ENCODE data around the gene INHBA. TPM values are rescaled to one million over a fixed set of nuclear protein-coding genes. Genes with fewer than 3 reads are reported as not detected.

INHBA gene
- total RNA-seq, 1 experiment from 2014 or later = 20.2 TPM

DNA sequence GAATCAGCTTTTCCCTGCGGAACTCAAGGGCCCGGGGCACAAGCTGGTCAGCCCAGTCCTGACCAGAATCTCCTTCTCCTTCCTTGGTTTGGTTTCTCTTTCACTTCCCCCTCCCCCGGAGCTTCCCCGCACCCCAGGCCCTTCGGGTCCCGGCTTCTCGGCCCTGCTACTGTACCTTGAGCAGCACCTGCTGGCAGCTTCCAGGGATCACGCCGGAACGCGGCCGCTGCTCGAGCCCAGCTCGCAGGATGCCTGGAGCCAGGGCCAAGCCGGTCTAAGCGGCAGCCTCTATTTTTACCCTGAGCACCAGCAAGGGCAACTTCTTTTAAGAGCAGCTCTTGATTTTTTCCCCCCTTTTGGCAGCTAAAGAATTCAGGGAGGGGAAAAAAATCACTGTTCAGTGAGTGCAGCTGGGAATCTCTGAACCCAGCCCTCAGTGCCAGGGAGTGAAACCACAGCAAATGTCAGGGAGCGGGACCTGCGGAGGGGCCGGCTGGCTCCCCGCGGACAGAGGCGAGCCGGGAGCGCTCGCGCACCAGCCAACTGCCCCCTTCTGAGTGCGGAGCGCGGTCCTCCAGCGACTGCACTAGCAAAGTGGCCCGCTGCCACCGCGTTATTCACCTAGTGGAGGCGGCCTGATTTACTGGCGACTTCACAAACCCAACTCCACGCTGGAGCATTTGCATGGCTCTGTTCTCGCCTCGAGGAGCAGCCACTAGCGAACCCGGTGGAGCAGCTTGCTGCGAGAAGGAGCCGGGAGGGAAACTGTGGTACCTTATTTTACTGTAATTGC, 2.4 kb upstream of the INHBA start:
- H3K4me1 ChIP-seq (replicated peaks) = peaks cover 55% of the 10 kb centered on the region
- H3K36me3 ChIP-seq = no peaks in the 10 kb centered on the region
- peak; percentile 90 to 95 for DNase-seq (ENCODE audit: low read depth in 1 of 2, low spot score in 2 of 2)
- peak overlapping the region; percentile 39 for H3K4me3 ChIP-seq
- H3K27ac ChIP-seq = peak overlapping the region; percentile 61
- H3K27me3 ChIP-seq (replicated peaks) = no peaks in the 10 kb centered on the region
- no peaks in the 10 kb centered on the region for H3K9me3 ChIP-seq (replicated peaks)

DNA sequence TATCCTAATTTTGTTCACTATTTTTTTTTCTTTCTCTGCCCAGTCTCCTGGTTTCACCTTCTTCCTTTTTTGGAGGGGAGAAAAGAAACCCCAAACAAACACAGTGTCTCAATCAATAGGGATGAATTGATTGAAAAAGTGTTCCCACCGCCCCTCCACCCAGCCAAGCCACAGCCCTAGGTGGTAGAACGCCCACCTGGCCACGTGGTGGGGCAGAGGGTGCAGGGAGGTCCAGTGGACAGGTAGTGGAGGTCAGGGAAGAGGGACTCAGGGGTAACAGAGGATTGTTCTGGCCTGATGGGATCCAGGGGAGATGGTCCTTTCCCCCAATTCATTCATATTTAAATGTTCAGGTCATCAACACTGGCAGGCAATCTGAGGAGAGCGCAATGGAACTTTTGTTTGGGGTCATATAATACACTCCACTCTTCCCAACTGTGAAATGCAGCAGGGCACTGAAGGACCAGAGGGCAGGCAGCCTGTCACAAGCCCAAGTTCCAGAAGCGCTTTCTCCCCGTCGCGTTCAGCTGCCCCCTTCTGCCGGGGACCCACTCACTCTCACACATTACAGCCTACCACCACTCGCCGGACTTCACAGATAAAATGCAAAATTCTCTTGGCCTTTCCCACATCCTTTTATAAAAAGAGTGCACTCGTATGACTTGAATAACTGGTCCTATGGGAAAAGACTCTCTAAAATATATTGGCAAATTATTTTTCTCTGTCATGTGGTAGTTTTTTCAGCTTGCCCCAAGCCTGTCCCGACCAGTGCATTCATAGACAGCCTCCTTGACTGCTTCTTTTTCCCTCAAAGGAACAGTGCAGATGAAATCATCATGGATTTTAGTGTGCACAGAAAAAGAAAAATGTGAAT, 1.6 kb downstream of the INHBA start:
- H3K9me3 ChIP-seq (replicated peaks) = no peaks in the 10 kb centered on the region
- H3K4me1 ChIP-seq (replicated peaks) = peaks cover 60% of the 10 kb centered on the region
- peak overlapping the region; percentile 58 for H3K4me3 ChIP-seq
- DNase-seq (ENCODE audit: low read depth in 1 of 2, low spot score in 2 of 2) = peak in 1 of 2 experiments; percentile 35
- H3K27me3 ChIP-seq (replicated peaks) = no peaks in the 10 kb centered on the region
- peaks cover 25% of the 10 kb centered on the region for H3K36me3 ChIP-seq
- peak overlapping the region; percentile 92 for H3K27ac ChIP-seq

DNA sequence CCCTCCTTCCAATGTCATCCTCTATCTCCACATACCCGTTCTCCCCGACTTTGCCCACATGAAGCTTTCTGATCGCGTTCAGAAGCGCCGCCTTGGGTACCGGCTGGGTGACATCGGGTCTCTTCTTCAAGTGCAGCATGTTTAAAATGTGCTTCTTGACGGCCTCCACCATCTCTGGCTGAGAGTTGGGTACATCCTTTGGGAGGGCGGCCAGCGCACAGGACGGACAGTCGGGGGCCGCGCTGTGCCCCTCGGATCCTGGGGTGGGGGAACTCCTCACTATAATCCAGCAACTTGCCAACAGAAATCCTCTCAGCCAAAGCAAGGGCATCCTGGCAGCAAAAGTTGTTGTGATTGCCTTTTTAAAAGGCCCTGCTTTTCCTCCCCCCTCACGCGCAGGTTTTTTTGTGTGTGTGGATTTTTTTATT, 2.8 kb downstream of the INHBA start:
- no peaks in the 10 kb centered on the region for H3K27me3 ChIP-seq (replicated peaks)
- peak overlapping the region; percentile 92 for H3K27ac ChIP-seq
- no peaks in the 10 kb centered on the region for H3K9me3 ChIP-seq (replicated peaks)
- peaks cover 65% of the 10 kb centered on the region for H3K4me1 ChIP-seq (replicated peaks)
- H3K4me3 ChIP-seq = peak overlapping the region; percentile 58
- DNase-seq (ENCODE audit: low read depth in 1 of 2, low spot score in 2 of 2) = peak in 1 of 2 experiments; percentile 68
- H3K36me3 ChIP-seq = peaks cover 35% of the 10 kb centered on the region

DNA sequence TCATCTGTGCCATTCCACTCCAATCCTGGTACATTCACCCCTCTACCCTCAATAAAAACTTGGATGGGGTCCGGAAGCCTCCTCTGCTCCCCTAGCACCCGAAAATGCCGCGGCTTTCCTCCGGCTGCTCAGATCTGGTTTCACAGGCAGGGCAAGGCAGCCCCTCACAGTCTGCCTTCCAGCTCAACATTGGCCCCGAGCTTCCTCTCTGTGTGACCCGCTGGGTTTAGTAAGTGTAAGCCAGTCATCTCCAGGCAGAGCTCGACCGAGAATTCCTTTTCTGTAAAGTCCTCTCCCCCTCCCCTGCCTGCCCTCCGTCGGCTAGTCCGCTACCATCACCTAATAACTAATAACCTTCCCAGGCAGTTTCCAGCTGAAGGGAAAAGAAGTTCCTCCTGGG, 3.4 kb downstream of the INHBA start:
- Histone ChIP-seq H3K27ac (peak overlapping the region; percentile 92), H3K9me3 (replicated peaks) (no peaks in the 10 kb centered on the region), H3K4me1 (replicated peaks) (peaks cover 67% of the 10 kb centered on the region), H3K27me3 (replicated peaks) (no peaks in the 10 kb centered on the region), H3K36me3 (peaks cover 40% of the 10 kb centered on the region), H3K4me3 (peak overlapping the region; percentile 58)
- DNase-seq (ENCODE audit: low read depth in 1 of 2, low spot score in 2 of 2) = peak in 1 of 2 experiments; percentile 55

DNA sequence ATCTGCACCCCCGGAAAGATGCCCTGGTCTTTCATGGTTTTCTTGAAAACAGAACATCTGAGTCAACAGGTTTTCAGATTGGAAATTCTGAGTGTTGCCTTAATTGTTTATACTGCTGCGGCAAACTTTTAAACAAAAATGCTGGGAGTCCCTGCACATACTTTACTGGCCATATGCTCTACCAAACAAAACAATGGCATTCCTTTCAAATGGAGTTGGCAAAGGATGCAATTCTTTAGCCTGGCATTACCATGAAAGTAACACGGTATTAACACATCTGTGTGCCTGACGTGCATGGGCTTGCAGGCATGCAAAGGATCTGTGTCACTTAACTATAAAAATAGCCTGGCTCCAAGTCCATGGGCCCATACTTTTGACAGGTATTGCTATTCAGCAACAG, 4.2 kb downstream of the INHBA start:
- Histone ChIP-seq H3K36me3 (peaks cover 48% of the 10 kb centered on the region), H3K9me3 (replicated peaks) (no peaks in the 10 kb centered on the region), H3K27me3 (replicated peaks) (no peaks in the 10 kb centered on the region), H3K27ac (peak overlapping the region; percentile 92), H3K4me3 (peak overlapping the region; percentile 58), H3K4me1 (replicated peaks) (peaks cover 59% of the 10 kb centered on the region)
- peak; percentile 74 to 92 for DNase-seq (ENCODE audit: low read depth in 1 of 2, low spot score in 2 of 2)

DNA sequence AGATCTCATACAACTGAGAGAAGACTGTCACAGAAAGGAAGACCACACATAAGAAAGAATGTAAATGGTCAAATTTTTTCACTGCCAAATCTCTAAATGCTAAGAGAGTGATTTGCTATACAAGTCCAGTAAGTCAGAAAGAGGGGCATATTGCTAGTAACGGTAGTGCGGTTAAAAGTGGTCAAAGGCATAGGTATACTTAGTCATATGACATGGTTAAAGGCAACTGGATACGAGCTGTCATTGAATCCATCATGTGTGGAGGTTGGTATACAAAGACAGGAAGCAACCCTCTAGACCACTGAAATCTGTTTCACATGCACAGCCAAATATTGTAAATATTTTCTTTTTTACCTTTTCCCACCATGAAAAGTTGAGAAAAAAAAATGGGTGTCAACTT, 4.8 kb downstream of the INHBA start:
- peaks cover 53% of the 10 kb centered on the region for H3K4me1 ChIP-seq (replicated peaks)
- peaks cover 54% of the 10 kb centered on the region for H3K36me3 ChIP-seq
- DNase-seq (ENCODE audit: low read depth in 1 of 2, low spot score in 2 of 2) = no peak
- peak overlapping the region; percentile 58 for H3K4me3 ChIP-seq
- no peaks in the 10 kb centered on the region for H3K9me3 ChIP-seq (replicated peaks)
- H3K27me3 ChIP-seq (replicated peaks) = no peaks in the 10 kb centered on the region
- peak overlapping the region; percentile 92 for H3K27ac ChIP-seq

DNA sequence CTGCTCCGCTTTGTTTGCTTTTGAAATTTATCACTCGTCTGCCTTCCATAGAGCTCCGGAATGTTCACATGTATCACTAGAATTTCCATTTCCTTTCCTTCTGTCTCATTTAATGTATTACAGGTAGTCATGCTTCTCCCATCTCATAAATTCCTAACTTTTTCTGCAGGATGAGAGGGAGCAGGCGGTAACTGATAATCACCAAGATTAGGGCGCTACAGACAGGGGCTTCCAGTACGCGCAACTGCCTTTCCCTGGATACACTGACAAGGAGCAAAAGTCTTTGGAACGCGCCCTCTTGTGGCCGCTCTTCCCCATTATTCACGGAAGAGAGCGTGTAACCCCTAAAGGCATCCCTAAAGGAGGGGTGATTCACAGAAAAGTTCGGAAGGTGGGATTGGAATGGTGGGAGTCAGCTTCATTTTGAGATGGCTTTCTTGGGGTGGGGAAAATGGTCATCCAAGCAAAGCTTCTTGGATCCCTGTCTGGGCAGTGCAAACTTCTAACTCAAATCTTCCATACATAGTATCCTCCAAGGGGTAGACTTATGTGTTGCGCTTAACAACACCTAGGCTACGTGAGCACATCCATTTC, 6.5 kb downstream of the INHBA start:
- H3K4me3 ChIP-seq = peak overlapping the region; percentile 58
- H3K4me1 ChIP-seq (replicated peaks) = peaks cover 36% of the 10 kb centered on the region
- H3K36me3 ChIP-seq = peaks cover 71% of the 10 kb centered on the region
- no peaks in the 10 kb centered on the region for H3K9me3 ChIP-seq (replicated peaks)
- H3K27ac ChIP-seq = peak overlapping the region; percentile 92
- H3K27me3 ChIP-seq (replicated peaks) = no peaks in the 10 kb centered on the region
- peak; percentile 83 to 96 for DNase-seq (ENCODE audit: low read depth in 1 of 2, low spot score in 2 of 2)

DNA sequence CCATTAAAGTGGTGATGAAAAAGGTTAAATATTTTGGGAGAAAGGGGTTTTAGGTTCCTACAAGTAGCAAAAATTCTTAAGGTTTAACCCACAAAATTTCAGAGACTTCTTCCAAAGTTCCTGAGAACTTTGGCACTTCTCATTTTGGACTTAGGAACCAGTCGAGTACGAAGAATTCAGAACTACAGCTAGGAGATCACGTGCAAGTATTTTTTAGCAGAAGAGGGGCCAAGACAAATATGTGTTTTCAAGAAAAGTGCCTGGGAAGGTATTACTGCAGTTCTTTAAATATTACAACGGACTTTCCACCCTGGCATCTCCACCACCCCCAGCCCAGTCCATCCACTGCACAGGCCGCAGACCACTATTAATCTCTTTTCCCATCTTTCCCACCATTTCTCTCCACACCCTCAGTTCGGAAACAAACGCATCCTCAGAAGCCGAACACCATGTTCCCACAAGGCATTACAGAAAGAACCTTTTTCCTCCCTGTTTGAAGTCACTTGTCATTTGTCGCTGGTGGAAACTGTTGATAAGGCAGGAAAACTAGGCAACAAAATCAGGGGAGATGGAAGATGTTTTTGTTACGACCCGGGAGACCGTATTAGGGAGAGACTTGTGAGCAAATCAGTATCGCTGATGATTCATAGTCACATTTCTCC, 7.1 kb downstream of the INHBA start:
- no peak for DNase-seq (ENCODE audit: low read depth in 1 of 2, low spot score in 2 of 2)

DNA sequence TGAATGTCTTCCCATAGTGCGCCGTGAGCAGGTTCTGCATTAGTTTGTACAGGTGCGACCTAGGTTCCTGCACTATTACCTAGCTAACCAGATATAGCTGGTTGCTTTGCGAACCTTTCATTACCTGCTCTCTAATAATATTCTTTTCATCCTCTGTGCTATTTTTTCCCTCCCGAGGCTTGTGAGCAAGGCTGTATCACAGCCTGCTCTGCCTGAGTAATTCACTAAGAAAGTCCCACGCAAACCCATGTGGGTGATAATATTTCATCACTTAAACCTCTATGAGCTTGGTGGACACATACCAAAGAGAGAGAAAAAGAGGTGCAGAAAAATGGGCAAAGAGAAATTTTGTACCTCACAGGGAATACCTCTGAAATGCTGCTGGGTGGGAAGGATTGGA, 8.4 kb downstream of the INHBA start:
- H3K9me3 ChIP-seq (replicated peaks) = no peaks in the 10 kb centered on the region
- DNase-seq (ENCODE audit: low read depth in 1 of 2, low spot score in 2 of 2) = no peak
- peaks cover 29% of the 10 kb centered on the region for H3K4me1 ChIP-seq (replicated peaks)
- no peak overlapping the region for H3K27ac ChIP-seq
- H3K36me3 ChIP-seq = peaks cover 90% of the 10 kb centered on the region
- no peaks in the 10 kb centered on the region for H3K27me3 ChIP-seq (replicated peaks)
- no peak overlapping the region for H3K4me3 ChIP-seq

More for the DNA sequence above, 7.1 kb downstream of the INHBA start:
- peak overlapping the region; percentile 58 for H3K4me3 ChIP-seq
- peaks cover 30% of the 10 kb centered on the region for H3K4me1 ChIP-seq (replicated peaks)
- H3K27ac ChIP-seq = peak overlapping the region; percentile 92
- peaks cover 78% of the 10 kb centered on the region for H3K36me3 ChIP-seq
- H3K9me3 ChIP-seq (replicated peaks) = no peaks in the 10 kb centered on the region
- H3K27me3 ChIP-seq (replicated peaks) = no peaks in the 10 kb centered on the region

DNA sequence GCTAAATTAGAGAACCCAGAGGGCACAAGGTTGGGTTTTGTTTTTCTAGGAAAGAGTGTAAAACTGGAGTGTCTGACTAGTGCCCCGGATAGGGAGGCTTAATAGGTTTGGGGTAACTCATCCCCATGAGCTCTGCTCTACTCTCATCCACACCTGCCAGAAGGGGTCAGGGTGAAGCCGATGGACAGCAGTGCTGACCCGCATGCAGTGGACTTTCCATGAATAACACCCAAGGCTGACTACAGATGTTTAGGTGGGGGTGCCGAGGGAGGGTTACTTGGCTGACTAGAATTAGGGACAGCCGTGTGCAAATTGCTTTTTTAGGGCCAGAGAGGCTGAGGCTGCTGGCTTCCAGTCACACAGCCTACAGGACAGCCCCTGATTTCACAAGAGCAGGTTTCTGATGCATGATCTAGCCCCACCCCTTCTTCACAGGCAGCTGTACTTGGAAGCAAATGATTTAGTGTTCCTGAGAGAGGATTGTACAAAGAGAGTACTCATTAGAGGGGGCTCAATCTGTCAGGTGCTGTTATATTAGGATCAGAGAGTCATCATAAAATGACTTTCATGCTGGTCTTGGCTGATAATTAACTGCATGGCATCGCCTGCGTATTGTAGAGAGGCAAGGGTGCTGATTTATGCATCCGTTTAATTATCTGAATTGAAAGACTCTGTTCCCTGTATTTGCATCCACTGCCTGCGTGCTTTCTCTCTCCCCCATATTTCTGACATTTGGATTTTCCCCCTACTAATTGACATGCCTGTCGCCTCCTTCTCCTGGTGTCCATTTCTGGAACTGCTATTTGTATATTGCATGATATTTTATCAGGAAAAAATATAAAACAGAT, 9.5 kb downstream of the INHBA start:
- no peaks in the 10 kb centered on the region for H3K27me3 ChIP-seq (replicated peaks)
- no peaks in the 10 kb centered on the region for H3K9me3 ChIP-seq (replicated peaks)
- DNase-seq (ENCODE audit: low read depth in 1 of 2, low spot score in 2 of 2) = no peak
- peaks cover 32% of the 10 kb centered on the region for H3K4me1 ChIP-seq (replicated peaks)
- H3K4me3 ChIP-seq = no peak overlapping the region
- H3K36me3 ChIP-seq = peaks cover 93% of the 10 kb centered on the region
- H3K27ac ChIP-seq = no peak overlapping the region

DNA sequence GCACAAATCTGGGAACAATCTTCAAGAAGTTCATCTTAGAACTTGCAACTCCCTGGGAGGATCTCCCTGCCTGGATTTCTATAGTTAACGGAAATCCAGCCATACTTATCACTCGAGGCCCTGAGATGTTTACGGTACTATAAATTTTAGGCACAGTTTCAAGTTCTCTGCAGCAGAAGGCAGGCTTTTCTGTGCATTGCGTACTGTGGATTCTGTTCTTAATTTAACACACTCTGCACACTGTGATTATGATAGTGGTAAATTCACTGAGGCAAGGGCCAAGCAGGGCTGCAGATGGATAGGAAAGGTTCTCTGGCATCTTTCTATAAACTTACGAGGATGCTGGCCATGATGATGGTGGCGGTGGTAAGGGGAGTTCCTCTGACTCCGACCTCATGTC, 10.6 kb downstream of the INHBA start:
- Histone ChIP-seq H3K36me3 (peaks cover 92% of the 10 kb centered on the region), H3K4me3 (no peak overlapping the region), H3K4me1 (replicated peaks) (peaks cover 28% of the 10 kb centered on the region), H3K27ac (no peak overlapping the region), H3K27me3 (replicated peaks) (no peaks in the 10 kb centered on the region), H3K9me3 (replicated peaks) (no peaks in the 10 kb centered on the region)
- no peak for DNase-seq (ENCODE audit: low read depth in 1 of 2, low spot score in 2 of 2)

DNA sequence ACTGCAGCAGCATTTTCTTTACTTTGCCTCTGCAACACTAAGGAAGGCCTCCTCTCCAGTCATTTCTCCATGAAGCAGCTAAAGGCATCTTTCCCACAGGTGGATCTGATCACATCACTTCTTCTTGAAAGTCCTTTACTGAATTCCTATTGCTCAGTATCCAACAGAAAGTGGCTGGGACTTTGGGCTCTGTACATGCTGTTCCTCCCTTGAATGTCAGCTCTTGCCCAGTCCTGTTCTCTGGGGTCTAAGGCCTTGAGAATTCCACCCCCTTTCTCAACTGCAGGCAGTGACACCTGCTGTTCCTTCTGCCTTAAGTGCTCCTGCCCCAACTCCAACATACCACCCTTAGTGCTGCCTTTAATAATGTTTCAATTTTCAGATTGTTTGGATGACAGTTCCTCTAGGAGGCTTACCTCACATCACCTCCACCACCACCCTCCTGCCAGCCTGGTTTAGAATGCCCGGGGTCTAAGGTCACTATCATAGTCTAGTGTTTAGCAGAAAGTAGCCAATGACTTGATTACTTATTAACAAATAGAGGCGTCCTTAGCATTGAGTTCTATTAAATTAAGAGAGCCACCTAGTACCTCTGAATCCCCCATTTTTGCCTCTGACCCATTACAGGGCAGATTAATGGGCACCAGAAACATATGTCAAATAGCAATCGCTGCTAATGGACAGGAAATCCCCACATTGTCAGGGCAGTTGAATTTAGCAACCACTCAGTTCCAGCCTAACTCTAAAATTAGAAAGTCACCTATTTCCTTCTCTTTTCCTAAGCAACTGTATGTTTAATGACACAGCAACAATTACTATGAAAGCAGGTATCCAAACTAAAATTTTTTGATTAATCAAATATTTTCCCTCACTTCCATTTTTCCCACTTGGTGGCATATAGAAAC, 11.4 kb downstream of the INHBA start:
- Histone ChIP-seq H3K4me1 (replicated peaks) (peaks cover 25% of the 10 kb centered on the region), H3K36me3 (peaks cover 92% of the 10 kb centered on the region), H3K27ac (no peak overlapping the region)

More for the DNA sequence above, 11.4 kb downstream of the INHBA start:
- Histone ChIP-seq H3K4me3 (no peak overlapping the region), H3K9me3 (replicated peaks) (no peaks in the 10 kb centered on the region), H3K27me3 (replicated peaks) (no peaks in the 10 kb centered on the region)
- no peak for DNase-seq (ENCODE audit: low read depth in 1 of 2, low spot score in 2 of 2)
